ENCODE data around the gene ADGRD1.
"Not testable (repeated sequence)": the region's sequence is repeated elsewhere in the genome, so short reads cannot be mapped to it uniquely, and the experiment has no call there.

Gene ADGRD1

DNA sequence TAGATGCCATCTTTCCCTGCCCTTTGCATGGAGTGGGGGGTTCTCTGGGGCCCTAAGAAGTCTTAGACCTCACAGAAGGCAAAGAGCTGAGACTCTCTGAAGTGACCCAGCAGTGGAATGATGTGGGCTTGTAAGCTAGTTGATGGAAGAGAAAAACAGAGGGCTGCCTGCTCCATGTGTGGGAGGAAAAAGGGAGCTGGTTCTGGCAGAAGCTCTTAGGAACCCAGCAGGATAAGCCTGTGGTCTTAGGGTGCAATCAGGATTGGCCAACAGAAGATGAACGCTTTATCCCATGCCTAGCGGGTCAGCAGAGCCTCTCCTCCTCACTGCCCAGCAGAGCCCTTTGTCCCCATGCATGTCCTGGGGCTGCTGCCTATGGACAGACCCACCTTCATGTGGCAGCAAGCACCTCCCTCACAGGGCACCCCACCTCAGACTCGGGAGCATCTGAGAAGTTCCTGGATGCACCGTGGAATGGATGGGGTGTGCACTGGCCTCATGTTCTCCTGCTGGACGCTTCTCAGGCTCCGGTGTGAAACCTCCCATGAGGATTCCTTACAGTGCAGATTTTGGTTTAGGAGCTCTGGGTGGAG, 152.7 kb downstream of the ADGRD1 start:
- DNase-seq = no peak

DNA sequence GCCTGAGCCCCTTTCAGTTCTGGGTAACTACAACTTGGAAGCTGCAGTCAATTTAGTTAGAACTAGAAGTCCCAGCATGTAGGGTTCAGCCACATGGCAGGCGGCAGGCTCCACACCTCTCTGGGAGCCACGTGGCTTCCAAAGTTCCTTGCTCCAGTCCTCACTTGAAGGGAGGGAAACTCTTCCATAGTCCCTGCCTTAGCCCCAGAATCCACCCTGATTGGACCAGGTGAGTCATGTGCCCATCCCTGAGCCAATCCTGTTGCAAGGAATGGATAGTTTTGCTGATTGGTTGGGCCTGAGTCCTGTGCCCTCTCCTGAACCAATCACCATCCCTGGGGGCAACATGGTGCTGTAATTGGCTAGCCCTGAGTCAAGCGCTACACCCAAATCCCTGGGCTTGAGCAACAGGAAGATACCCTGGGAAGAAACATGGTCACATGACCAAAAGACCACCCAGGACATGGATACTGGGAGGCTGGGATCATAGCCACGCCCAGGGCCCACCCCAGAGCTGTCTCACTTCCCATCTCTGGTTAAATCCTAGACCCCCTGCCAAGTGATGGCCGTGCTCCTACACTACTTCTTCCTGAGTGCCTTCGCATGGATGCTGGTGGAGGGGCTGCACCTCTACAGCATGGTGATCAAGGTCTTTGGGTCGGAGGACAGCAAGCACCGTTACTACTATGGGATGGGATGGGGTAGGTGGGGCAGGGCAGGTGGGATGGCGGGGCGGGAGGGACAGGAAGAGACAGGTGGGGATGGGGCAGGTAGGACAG, 154.7 kb downstream of the ADGRD1 start:
- no peak for DNase-seq

DNA sequence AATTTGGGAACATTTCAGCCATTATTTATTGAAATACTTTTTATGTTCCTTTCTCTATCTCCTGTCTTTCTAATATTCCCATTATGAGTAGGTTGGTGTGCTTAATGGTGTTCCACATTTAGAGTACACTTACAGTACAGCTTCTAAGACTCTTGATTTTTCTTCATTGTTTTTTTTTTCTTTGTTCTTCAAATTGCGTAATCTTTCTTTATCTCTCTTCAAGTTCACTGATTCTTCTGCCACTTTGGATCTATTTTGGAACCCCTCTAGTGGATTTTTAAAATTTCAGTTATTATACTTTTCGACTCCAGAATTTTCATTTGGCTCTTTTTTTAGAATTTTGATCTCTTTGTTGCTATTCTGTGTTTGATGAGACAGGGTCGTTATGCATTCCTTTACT, 157.7 kb downstream of the ADGRD1 start:
- DNase-seq = no peak

DNA sequence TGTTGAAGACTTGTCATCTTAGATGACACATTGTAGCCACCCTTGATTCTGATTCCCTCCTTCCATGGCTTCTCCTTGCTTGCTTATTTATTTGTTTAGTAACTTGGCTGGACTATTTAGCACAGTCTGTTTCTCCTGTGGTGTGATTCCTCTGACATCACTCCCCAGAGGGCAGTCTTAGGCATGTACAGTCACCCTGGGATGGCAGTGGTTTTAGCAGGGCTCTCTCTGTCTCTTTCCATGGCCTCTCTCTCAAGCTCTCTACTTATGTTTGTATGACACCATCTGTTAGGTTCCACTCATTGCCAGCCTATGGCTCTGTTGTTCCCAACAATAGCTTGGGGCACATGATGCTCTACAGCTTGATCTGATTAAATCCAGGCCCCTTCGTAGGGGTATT, 158.3 kb downstream of the ADGRD1 start:
- DNase-seq = no peak

DNA sequence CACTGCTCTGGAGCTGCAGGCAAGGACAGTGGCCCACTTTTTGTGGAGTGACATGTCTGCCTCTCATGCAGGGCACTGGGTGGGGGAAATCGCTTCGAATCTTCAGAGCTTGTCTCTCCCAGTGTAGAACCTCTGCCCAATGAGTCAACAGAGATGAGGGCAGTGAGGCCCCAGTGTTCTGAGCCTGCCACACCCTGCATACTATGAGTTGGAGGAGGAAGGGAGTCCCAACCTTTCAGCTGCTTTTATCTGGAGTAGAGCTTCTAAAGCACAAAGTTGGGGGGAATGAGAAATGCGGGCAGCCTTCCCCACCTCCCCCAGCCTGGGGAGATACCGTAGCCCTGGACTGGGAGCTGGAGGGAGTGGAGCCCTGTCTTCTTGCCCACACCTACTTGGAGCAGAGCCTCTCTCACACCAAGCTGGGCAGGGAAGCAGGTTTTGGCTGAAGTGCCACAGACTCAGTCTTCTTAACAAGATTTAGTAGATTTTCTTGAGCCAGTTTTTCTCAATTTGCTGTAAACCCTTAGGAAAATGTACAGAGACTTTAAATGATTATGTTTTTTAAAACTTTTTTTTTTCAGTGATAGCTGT, 159.1 kb downstream of the ADGRD1 start:
- DNase-seq = no peak

DNA sequence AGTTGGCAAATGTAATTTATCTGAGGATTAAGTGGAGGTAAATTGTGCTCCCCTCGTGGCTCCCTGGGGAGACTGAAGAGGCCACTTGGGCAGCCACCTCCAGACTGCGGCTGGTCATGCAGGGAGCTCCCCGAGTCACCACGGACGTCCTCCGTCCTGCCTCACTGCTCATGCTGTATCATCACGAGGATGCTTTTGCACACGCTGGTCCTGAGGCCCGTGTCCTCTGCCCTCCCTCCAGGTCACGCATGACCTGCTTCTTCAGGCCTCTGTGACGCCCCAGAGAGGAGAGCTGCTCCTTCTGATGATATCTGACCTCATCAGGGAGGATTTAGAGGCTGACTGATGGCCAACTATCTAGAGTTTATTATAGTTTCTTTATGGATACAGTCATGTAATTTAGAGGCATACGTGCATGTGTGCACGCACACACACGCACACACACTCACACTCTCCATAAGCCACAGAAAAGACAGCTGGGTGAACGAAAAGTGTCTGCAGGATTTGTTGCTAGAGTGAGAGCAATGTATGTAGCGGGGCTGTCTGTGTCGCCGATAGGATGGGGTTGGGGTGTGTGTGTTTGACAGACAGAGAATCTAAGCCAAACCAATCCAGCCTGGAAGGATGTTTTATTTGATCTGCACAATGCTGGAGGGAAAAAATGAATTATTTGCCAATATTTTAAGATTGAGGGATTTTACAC, 160.0 kb downstream of the ADGRD1 start:
- DNase-seq = no peak

DNA sequence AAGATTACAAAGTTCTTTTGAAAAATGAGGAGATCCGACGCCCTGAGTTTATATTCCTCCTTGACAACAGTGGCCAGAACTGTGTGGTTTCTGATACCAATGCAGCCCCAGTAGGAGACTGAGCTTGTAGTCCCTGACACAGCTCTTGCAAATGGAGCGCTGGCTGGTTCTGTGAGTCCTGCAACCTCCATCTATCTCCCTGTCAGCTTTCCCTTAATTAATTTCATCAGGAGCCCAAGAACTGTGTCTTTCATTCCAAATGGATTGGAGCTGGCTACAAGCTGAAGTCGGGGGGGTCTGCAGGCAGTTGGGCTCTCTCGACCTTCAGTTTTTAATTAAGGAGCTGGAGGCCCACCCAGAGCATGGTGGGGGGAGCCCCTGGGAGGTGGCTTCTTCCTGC, 160.6 kb downstream of the ADGRD1 start:
- DNase-seq = no peak

DNA sequence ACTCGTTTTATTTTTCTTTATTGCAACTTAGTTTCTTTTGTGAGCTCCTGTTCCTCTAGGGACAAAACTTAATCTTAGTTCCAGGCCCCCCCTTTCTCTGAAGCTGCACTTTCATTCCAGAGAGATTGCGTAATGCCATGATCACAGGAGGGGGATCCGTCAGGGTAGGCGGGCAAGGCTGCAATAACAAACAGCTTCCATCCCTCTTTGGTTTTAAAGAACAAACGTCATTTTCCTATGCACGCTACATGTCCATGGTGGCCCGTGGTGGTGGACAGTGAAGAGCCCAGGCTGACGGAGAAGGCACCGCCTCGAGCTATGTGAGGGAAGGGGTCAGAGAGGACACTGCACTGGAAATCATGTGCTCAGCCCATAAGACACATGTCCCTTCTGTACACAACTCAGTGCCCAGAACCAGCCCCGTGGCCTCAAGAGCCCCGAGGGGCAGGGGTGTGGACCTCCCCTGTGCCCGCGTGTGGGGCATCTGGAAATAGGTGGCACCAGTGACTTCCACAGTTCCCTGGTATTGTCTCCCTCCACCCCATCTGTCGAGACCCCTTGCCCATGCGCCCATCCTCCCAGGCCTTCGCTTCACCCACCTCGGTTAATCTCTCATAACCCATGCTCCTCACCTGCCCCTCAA, 161.4 kb downstream of the ADGRD1 start:
- DNase-seq = no peak

DNA sequence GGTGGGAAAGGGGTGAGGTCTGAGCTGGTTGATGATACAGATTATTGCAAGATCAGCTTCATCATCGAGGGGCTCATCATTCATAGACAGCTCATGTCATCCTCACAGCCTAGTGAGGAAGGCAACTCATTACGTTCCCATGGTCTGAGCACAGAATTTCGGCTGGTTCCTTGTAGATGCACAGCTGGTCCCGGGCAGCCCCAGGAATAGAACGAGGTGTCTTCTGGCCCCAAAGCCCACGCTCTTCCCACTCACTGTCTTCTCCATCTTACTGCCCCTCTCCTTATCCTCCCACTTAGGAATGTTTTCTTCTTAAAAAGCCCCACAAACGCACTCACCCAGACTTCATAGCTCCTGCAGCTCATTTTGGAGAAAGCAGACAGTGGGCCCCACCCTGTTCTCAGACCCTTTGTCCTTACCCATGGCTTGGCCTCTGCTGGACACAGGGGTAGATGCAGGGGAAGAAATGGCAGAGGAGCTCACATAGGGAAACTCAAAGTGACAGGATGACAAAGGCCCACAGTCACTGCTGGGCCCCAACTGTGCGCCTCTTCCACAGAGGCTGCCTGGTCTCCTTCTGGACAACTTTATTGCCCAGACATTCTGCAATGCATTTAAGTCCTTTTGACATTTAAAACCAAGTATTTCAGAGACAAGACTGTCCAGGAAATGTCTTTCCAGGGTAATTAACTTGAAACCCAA, 162.2 kb downstream of the ADGRD1 start:
- no peak for DNase-seq

DNA sequence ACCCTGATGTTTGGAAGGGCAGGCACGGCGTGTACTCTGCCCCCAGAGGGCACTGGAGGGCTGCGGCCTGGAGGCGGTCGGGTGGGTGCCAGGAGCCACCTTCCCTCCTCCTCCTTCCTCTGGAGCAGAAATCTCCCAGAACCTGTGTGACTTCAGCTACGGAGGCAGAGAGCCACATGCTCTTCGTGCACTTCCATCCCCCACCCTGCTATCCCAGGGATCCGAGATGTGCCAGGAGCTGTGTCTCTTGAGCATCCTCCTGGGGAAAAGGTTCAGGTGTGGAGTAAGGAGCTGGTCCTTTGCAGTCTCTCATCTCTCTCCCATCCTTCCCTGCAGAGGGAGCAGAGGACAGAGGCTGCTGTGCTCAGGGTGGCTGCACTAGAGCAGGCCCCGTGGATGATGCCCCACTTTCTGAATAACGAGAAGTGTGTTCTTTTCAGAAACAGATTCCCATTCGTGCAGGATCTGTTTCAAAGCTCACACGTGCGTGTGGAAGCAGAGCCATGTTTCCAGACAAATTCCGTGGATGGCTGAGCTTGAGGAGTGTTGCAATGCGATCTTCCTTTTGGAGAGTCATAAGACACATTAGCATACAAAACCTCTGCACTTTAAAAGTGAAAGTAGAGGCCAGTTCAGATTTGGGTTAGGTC, 162.9 kb downstream of the ADGRD1 start:
- no peak for DNase-seq

DNA sequence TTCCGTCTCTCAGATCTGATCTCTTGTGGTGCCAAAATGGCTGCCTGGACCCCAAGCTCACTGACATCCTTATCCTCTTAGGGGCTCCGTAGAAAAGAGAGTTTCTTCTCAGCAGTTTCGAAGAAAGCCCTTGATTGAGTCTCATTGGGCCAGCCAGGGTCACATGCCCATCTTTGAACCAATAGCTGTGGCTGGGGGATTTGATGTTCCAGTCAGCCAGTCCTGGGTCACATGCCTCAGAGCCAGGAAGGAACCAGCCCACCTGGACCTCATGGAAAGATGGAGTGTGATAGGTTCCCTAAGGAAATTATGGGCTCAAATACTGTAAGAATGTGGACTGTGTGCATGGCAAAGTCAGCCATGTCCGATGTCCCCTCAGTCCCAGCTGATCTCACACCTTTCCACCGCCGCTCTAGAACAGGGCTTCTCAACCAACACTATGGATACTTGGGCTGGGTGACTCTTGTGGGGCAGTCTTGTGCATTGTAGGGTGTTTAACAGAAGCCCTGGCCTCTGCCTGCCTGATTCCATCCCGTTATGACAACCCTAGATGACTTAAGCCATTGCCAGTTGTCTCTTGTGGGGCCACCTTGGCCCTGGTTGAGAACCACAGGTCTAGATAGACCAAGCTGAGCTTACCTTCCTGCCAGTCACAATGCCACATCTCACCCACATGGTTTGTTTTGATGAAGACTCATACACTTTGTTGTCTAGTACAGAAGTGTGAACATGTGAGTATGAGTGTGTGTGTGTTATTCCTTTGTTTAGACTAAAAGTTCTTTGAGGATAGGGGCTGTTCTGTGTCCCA, 163.9 kb downstream of the ADGRD1 start:
- no peak for DNase-seq

DNA sequence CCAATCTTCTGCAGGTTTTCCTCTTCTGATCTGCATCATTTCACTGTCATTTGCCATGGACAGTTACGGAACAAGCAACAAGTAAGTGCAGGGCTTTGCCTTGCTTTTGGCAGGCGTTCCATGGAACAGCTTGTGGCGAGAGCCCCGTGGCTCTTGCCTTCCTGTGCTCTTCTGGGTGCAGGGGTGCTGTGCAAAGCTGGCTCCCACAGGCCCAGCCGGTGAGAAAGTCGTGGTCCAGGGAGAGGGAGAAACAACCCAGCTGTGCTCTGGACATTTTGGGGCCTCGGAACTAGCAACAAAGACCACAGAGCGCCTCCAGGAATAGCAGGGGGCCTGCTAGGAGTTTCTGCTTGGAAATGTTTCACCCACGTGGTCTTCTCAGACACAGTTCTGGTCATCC, 164.7 kb downstream of the ADGRD1 start:
- DNase-seq = no peak

DNA sequence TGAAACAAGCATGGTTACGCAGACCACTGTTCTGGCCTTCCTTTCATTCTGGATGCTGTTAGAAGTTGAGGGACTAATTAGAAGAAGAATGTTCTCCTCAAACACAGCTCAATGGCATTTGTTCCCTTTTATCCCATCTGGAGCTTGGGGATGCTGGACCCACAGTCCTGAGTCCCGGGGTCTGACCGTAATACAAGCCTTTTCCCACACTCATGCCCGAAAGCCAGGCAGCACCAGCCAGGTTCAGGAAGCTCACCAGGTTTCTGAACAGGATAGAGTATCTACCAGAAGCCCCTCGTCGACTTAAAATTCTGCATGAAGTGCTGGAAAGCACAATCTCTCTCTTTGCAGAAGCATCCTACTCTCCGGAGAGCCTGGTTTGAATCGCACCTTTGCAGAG, 165.6 kb downstream of the ADGRD1 start:
- not testable (repeated sequence) for DNase-seq

DNA sequence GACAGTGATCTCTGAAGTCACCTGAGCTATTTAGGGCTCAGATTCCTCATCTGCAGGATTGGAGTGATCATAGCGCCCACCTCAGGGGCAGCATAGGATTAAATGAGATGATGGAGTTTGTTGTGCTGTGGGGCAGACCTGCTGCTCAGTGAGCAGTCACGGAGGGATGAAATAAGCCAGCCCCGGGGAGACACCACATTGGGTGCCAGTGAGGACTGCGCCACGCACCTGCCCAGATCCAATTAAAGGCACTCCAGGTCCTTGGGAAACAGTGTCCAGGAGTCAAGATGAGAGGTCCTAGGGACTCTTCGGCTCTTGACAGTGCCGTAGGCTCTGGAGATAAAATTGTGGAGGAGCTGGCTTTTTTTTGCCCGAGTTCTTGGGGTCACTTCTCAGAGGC, 166.2 kb downstream of the ADGRD1 start:
- DNase-seq = no peak

DNA sequence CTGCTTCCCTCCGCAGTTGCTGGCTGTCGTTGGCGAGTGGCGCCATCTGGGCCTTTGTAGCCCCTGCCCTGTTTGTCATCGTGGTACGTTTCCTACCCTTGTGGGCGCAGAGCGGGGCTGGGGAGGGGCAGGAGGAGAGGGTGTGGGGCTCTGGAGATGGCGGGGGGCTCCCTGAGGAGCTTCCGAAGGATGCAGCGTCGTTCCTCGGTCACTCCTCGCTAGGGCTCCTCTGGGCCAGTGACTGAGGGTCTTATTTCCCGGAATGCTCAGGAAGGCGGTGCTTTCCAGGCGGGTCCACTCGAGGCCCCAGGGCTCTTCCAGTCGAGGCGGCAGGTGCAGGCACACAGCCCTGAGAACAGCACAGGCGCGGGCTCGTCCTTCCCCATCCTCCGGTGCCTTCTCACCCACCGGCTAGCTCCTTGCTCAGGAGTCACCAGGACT, 167.1 kb downstream of the ADGRD1 start:
- DNase-seq = no peak

DNA sequence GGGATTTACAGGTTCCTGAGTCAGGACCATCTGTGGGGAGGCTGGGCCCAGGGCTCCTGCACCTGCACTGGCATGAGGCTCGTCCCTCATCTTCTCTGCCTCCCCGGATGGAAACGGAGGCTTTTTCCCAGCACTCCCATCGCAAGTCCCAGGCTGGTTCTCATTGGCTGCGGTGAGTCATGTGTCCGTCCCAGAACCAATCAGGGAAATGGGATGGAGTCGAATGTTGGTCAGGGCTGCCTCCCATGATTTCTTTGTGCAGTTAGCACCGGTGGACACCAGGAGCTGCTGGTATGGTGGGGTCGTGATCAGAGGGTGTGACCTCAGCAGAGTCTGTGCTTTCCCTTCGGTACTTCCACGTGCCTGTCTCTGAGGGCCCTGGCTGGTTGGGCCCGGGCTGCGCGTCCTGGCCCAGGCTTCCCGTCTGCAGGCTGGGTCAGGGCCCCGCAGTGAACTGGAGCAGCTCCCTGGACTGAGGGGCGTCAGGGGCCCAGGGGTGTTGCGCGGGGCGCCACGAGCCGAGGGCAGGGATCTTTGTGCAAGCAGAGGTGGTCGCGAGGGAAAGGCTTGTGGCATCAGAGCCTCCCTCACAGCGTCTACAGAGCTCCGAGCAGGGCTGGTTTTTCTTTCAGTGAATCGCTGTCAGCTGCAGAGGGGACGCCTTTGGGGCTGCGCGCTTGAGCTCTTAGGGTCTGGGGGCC, 168.1 kb downstream of the ADGRD1 start:
- no peak for DNase-seq

DNA sequence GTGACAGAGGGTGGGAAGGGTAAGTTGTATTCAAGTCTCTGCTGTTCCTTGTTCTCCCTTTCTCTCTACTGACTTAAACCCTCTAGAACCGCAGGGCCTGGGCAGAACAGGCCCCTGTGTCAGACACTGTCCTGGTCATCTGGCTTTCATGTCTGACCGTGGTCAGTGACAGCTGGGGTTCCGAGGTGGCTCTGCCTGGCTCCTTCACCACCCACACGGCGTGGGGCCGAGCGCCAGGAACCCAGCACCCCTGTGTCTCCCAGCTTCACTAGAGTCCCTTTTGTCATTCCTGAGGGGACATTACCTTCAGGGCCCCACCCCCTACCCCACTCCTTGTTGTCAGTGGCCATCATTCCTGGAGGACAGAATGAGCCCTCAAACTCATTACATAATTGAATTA, 168.9 kb downstream of the ADGRD1 start:
- no peak for DNase-seq

DNA sequence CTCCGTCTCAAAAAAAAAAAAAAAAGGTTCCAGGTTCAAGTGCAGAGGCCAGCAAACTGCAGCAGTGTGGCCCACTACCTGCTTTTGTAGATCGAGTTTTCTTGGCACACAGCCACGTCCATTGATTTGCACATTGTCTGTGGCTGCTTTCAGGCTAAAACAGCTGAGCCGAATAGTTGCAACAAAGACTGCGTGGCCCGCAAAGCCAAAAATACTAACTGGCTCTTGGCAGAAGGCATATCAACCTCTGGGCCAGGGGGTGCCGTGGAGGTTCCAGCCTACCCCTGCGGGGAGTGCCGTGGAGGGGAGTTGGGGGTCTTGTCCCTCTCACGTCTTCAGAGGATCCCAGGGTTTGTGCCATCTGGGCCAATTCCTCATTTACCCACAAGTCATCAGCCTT, 170.1 kb downstream of the ADGRD1 start:
- DNase-seq = no peak

DNA sequence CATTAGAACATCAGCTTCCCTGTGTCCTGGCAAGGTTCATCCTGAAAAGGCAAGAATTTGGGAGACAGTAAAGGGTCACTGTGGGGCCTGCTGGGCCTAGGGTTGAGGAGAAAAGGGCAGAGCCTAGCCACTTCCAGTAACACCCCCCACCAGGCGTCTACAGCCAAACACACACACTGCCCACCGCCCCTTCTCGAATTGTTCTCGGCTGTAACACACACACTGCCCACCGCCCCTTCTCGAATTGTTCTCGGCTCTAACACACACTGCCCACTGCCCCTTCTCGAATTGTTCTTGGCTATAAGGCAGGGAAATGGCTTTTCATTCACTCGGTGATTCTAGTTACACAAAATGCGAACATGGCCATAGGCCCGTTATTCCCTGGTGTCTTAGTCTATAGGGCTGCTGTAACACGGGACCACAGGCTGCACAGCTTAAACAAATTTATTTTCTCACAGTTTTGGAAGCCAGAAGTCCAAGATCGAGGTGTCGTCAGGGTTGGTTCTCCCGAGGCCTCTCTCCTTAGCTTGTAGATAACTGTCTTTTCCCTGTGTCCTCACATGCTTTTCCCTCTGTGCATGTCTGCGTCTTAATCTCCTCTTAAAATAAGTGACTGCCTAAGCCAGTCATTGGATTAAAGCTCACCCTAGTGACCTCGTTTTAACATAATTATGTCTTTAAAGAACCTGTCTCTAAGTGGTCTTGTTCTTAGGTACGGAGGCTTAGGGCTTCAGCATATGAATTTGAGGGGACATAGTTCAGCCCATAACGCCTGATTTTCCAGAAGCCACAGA, 171.0 kb downstream of the ADGRD1 start:
- no peak for DNase-seq
